Breast epithelium (tissue), 3 donors: ENCODE measurements around the gene MACROD2.

ENCODE experiments used
- CTCF ChIP-seq, 3 donors: fragments of 450-650 bp; IDR thresholded peaks; one replicate each; pipeline ENCODE4 v1.5.1; 2016 to 2017; ENCODE audit warnings: antibody characterized with exemption in 3 of 3, mild to moderate bottlenecking in 3 of 3, moderate library complexity in 3 of 3
- POLR2A ChIP-seq: fragments of 450-650 bp; IDR thresholded peaks from one replicate; pipeline ENCODE4 v1.6.1; 2016; ENCODE audit warnings: antibody characterized with exemption, mild to moderate bottlenecking, moderate library complexity
- POLR2AphosphoS5 ChIP-seq, 3 donors: sonication (generic); formaldehyde crosslinking; IDR thresholded peaks; one replicate each; pipeline ENCODE4 v1.6.1; 2017; ENCODE audit warnings: antibody characterized with exemption in 3 of 3

GRCh38 chr20:14407336-14407735 is 412.0 kb downstream of the MACROD2 start:
- TF ChIP-seq POLR2AphosphoS5 (IDR thresholded peaks at IDR 0.05) (no peak), CTCF (IDR thresholded peaks at IDR 0.05) (no peak), POLR2A (no peak)
